ENCODE measurements around the gene HS6ST1.

HS6ST1 gene

DNA sequence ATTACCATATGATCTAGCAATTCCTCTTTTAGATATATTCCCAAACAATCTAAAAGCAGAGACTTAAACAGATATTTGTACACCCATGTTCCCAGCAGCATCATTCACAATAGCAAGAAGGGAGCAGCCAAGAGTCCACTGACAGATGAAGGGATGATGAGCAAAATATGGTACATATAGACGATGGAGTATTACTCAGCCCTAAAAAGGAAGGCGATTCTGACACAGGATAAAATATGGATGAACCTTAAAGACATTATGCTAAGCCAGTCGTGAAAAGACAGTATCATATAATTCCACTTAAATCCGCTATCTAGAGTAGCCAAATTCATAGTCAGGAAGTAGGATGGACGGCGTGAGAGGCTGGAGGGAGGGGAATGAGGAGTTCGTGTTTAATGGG is 20.4 kb downstream of the HS6ST1 start:
- DNase-seq (ENCODE audit: low read depth): no peak
- TF ChIP-seq, protein P1, sequence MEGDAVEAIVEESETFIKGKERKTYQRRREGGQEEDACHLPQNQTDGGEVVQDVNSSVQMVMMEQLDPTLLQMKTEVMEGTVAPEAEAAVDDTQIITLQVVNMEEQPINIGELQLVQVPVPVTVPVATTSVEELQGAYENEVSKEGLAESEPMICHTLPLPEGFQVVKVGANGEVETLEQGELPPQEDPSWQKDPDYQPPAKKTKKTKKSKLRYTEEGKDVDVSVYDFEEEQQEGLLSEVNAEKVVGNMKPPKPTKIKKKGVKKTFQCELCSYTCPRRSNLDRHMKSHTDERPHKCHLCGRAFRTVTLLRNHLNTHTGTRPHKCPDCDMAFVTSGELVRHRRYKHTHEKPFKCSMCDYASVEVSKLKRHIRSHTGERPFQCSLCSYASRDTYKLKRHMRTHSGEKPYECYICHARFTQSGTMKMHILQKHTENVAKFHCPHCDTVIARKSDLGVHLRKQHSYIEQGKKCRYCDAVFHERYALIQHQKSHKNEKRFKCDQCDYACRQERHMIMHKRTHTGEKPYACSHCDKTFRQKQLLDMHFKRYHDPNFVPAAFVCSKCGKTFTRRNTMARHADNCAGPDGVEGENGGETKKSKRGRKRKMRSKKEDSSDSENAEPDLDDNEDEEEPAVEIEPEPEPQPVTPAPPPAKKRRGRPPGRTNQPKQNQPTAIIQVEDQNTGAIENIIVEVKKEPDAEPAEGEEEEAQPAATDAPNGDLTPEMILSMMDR (IDR thresholded peaks at IDR 0.05; ENCODE audit: low read length, missing control alignments): no peak
- no peak overlapping the region for H3K4me3 ChIP-seq (replicated peaks; ENCODE audit: low read depth, low read length)

DNA sequence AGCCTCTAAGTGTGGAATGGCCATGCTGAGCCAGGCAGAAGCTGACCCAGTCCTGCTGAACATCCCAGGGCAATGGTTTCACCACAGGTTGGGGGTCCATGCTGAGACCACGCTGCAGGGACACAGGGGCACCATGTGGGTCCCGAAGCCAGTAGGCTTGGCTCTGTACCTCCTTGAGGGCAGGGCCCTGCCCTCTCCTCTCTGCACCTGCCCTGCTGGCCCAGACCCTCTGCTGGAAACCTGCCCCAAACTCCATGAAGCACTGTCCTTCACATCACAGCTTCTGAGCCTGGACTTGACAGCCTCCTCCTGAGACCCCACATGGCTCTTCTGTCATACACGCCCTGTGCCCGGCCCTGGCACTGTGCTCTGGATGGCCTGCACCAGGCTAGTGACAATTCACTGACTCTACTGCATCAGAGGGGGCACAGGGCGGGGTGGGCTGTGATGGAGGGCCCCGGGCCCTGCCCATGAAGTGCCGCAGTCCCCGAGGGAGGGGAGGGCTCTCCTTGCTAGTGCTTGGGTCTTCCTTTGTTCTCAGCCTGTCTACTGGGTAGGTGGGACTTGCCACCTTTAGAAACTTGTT is 24.7 kb downstream of the HS6ST1 start:
- TF ChIP-seq, protein P1 (IDR thresholded peaks at IDR 0.05; ENCODE audit: low read length, missing control alignments): no peak
- no peak for DNase-seq (ENCODE audit: low read depth)
- no peak overlapping the region for H3K4me3 ChIP-seq (replicated peaks; ENCODE audit: low read depth, low read length)

DNA sequence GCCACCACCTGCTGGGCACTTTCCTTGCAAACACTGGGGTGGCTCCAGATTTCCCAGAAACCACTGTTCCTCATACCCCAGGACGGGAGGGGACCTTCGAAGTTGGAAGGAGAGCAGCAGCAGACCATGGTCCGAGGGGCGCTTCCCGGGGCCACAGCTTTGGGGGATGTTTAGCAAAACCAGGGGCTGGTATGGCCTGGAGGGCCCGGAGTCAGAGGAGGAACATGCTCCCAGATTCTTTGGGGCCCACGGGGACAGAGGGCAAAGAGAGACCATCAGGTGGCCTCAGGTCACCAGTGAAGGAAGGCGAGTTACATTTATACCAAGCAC is 25.3 kb downstream of the HS6ST1 start:
- TF ChIP-seq, protein P1 (IDR thresholded peaks at IDR 0.05; ENCODE audit: low read length, missing control alignments): no peak
- no peak overlapping the region for H3K4me3 ChIP-seq (replicated peaks; ENCODE audit: low read depth, low read length)
- no peak for DNase-seq (ENCODE audit: low read depth)

DNA sequence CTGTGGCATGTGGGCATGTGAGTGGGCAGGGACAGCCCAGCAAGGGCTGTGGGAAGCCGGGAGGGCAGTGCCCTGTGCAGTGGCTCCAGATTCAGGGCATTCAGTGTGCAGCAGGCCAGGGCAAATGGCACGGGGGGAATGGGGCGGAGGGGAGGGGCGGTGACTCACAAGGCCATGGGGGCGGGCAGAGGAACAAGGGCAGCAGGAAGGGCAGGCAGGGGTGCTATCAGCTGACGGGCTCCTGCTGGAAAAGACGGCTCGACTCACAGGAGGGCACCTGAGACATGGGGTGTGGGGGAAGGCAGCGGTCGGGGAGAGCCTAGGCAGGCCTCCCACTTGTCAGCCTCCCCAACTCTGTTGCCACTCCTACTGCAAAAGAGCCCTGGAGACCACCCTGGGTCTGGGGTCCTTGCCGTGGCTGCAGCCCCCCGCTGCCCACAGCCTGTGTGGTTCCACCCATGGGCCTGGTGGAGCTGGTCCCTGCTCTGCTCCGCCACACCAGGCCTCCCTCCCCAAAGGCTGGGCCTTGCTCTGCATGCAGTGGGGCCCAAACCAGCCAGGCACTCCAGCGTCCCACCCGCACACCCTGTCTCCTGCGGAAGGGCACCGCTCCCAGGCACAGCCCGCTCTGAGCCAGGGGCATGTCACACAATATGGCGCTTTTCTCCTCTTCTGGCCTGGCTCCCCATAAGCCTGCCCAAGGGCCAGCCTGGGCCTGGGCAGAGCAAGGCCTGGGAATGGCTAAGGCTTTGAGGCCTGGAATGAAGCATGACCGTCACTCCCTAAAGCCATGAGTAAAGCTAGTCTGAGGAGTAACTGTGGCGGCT is 25.9 kb downstream of the HS6ST1 start:
- TF ChIP-seq, protein P1 (IDR thresholded peaks at IDR 0.05; ENCODE audit: low read length, missing control alignments): no peak
- H3K4me3 ChIP-seq (replicated peaks; ENCODE audit: low read depth, low read length): no peak overlapping the region
- DNase-seq (ENCODE audit: low read depth): no peak

DNA sequence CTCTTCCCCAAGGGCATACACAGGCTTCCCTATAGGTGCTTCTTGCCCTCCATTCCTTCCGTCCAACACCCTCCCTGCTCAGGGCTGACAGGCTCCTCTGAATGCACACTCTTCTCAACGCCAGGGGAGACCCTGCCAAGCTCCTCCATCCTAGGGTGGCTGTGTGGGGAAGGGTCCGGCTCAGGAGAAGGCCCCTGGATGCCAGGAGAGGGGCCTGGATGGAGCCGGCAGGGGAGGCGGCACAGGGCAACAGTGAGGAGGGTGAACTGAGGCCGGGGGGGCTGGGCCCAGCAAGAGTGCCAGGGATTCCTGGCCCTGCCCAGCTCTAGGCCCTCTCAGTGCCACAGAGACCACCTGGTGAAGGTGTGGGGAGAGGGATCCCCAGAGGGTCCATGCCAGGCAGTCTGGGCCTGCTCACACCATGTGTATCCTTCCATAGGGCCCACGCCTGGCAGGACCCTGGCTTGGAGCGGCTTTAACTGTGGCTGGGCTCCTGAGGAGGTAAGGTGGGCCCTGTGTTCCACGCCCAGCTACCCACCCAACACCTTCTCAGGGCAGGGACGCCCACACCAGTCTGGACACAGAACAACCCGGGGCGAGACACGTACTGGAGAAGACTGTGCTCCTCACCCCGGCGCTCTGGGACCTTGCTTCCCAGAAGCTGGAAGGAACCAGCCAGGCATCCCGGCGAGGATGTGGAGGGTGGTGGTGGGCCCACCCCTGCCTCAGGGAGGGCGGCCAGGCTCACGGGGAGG is 26.6 kb downstream of the HS6ST1 start:
- no peak overlapping the region for H3K4me3 ChIP-seq (replicated peaks; ENCODE audit: low read depth, low read length)
- no peak for DNase-seq (ENCODE audit: low read depth)
- TF ChIP-seq, protein P1 (IDR thresholded peaks at IDR 0.05; ENCODE audit: low read length, missing control alignments): no peak

DNA sequence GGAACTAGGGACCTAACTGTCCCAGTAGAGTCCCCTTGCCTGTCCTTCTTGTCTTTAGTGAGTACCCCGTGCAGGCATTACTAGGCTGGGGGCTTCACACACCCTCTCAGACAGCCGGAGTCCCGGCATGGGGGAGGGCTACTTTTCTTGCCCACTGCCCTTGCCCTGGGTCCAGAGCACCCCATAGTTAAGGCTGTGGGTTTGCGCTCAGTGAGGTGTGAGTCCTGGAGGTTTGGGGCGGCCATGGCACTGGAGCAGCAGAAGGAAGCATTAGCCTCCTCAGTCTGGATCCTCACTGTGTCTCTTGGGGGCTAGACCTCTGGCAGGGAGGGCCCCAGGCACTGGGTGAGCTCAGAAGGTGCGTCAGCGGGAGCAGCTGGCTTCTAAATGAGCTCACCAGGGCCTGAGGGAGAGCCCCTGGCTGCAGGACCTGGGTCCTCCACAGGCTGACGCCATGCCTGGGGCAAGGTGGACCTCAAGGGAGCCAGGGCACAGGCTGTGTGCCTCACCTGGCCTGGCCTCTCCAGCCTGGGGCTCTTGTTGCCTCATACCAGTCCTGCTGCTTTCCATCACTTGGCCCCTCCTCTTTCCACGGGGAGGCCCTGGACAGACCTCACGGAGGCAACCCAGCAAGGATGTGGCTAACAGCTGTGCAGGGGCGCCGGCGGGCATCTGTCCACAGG is 27.4 kb downstream of the HS6ST1 start:
- DNase-seq (ENCODE audit: low read depth): no peak
- TF ChIP-seq, protein P1 (IDR thresholded peaks at IDR 0.05; ENCODE audit: low read length, missing control alignments): no peak

More for the DNA sequence above, 27.4 kb downstream of the HS6ST1 start:
- no peak overlapping the region for H3K4me3 ChIP-seq (replicated peaks; ENCODE audit: low read depth, low read length)

All from fibroblast of pulmonary artery (primary cell).